Measurements from ENCODE around the gene CTF1. TPM values are rescaled to one million over a fixed set of nuclear protein-coding genes. Genes with fewer than 3 reads are reported as not detected.
"Not testable (repeated sequence)": the region's sequence is repeated elsewhere in the genome, so short reads cannot be mapped to it uniquely, and the experiment has no call there.

CTF1 gene
- total RNA-seq, 2 donors from 2014 or later, result 0.15 to 0.26 TPM

- Mint-ChIP-seq H3K4me1 (peaks cover 11% of the 10 kb centered on the region), H3K27ac (no peak overlapping the region), H3K4me3 (no peak overlapping the region), H3K9me3 (no peaks in the 10 kb centered on the region), H3K27me3 (no peaks in the 10 kb centered on the region), H3K36me3 (ENCODE audit: low read depth) (peaks cover 25% of the 10 kb centered on the region)
- ATAC-seq (replicated peaks), result no peak
Observed at GRCh38 chr16:30925995-30926811, 29.8 kb downstream of the CTF1 start.

DNA sequence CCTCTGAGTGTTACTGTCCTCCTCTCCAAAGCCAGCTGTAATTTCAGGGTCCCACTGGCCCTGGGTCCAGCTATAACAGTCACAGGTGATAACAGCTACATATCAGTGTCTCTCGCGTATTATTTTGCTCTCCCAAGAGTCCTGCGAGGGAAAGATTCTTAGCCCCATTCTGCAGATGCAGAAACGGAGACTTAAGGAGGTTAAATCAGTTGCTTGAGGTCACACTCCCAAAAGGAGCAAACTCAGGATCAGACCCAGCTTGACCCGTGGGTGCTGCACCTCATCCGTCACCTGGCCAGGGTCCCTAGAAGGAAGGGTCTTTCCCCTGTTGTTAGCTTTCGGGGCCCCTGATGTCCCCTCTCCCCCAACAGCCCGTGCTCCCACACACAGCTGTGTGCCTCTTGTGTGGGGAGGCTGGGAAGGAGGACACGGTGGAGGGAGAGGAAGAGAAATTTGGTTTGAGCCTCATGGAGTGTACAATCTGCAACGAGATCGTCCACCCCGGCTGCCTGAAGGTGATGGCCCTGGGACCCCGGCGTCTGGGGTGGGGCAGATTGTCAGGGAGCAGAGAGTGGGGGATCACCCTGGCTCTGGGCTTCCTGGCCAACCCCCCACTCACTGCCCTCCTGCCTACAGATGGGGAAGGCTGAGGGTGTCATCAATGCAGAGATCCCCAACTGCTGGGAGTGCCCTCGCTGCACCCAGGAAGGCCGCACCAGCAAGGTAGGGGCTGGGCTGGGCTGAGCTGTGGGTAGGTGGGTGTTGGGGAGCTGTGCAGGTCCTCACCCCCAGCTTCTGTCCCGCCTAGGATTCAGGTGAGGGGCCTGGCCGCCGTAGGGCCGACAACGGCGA is 30.7 kb downstream of the CTF1 start:
- Mint-ChIP-seq H3K27ac (no peak overlapping the region), H3K36me3 (ENCODE audit: low read depth) (peaks cover 30% of the 10 kb centered on the region), H3K4me3 (no peak overlapping the region), H3K27me3 (no peaks in the 10 kb centered on the region), H3K4me1 (peaks cover 11% of the 10 kb centered on the region), H3K9me3 (no peaks in the 10 kb centered on the region)
- no peak for ATAC-seq (replicated peaks)

DNA sequence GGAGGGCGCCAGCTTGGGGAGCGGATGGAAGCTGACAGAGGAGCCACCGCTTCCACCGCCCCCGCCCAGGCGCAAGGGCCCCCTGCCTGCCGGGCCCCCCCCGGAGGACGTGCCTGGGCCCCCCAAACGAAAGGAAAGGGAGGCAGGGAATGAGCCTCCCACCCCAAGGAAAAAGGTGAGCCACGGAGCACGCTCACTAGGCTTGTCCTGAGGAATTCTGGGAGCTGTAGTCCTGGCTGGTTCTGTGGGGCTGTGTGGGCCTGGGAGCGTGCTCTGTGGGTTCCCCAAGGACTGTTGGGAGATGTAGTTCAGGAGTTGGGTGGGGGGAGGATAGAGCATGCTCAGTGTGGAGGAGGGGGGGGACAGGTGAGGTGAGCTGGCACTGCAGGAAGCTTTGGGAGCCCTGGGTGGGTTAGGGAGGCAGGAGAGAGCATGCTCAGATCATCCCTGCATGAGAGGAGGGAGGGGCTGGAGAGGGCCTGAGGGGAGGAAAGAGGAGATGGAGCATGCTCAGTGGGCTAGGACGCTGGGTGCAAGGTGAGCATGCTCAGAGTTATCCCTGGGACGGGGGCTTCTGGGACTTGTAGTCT is 31.5 kb downstream of the CTF1 start:
- Mint-ChIP-seq H3K4me3 (no peak overlapping the region), H3K9me3 (no peaks in the 10 kb centered on the region), H3K27ac (no peak overlapping the region), H3K36me3 (ENCODE audit: low read depth) (peaks cover 37% of the 10 kb centered on the region), H3K27me3 (no peaks in the 10 kb centered on the region), H3K4me1 (peaks cover 11% of the 10 kb centered on the region)
- no peak for ATAC-seq (replicated peaks)

DNA sequence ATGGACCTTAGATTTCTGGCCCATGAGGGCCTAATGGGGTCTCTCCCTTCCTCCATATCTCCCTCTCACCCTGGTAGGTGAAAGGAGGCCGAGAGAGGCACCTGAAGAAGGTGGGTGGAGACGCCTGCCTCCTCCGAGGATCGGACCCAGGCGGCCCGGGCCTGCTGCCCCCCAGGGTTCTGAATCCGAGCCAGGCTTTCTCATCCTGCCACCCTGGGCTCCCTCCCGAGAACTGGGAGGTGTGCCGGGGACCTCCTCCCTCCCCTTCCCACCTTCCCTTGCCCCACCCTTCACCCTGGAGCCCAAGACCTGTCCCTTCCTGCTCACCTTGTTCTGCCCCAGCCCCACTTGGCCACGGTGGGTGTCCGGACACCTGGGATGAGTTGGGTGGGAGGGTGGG is 32.0 kb downstream of the CTF1 start:
- no peak overlapping the region for H3K4me3 Mint-ChIP-seq
- H3K4me1 Mint-ChIP-seq, result peaks cover 11% of the 10 kb centered on the region
- peaks cover 35% of the 10 kb centered on the region for H3K36me3 Mint-ChIP-seq (ENCODE audit: low read depth)
- no peaks in the 10 kb centered on the region for H3K27me3 Mint-ChIP-seq
- no peak overlapping the region for H3K27ac Mint-ChIP-seq
- ATAC-seq (replicated peaks), result no peak
- H3K9me3 Mint-ChIP-seq, result no peaks in the 10 kb centered on the region

- no peaks in the 10 kb centered on the region for H3K9me3 Mint-ChIP-seq
- H3K4me3 Mint-ChIP-seq, result no peak overlapping the region
- peaks cover 35% of the 10 kb centered on the region for H3K36me3 Mint-ChIP-seq (ENCODE audit: low read depth)
- H3K27me3 Mint-ChIP-seq, result no peaks in the 10 kb centered on the region
- H3K4me1 Mint-ChIP-seq, result peaks cover 11% of the 10 kb centered on the region
- no peak overlapping the region for H3K27ac Mint-ChIP-seq
- peak; percentile 47 for ATAC-seq (replicated peaks)
Observed at GRCh38 chr16:30929167-30929566, 32.8 kb downstream of the CTF1 start.

GRCh38 chr16:30930160-30930571 is 33.8 kb downstream of the CTF1 start:
- Mint-ChIP-seq H3K27ac (no peak overlapping the region), H3K4me1 (peaks cover 15% of the 10 kb centered on the region), H3K27me3 (no peaks in the 10 kb centered on the region), H3K4me3 (no peak overlapping the region), H3K36me3 (ENCODE audit: low read depth) (peaks cover 39% of the 10 kb centered on the region), H3K9me3 (no peaks in the 10 kb centered on the region)
- ATAC-seq (replicated peaks), result no peak

- Mint-ChIP-seq H3K9me3 (no peaks in the 10 kb centered on the region), H3K27me3 (no peaks in the 10 kb centered on the region), H3K4me3 (no peak overlapping the region), H3K4me1 (peaks cover 16% of the 10 kb centered on the region), H3K36me3 (ENCODE audit: low read depth) (peaks cover 42% of the 10 kb centered on the region), H3K27ac (no peak overlapping the region)
- ATAC-seq (replicated peaks), result no peak
Observed at GRCh38 chr16:30931068-30931650, 34.7 kb downstream of the CTF1 start.

DNA sequence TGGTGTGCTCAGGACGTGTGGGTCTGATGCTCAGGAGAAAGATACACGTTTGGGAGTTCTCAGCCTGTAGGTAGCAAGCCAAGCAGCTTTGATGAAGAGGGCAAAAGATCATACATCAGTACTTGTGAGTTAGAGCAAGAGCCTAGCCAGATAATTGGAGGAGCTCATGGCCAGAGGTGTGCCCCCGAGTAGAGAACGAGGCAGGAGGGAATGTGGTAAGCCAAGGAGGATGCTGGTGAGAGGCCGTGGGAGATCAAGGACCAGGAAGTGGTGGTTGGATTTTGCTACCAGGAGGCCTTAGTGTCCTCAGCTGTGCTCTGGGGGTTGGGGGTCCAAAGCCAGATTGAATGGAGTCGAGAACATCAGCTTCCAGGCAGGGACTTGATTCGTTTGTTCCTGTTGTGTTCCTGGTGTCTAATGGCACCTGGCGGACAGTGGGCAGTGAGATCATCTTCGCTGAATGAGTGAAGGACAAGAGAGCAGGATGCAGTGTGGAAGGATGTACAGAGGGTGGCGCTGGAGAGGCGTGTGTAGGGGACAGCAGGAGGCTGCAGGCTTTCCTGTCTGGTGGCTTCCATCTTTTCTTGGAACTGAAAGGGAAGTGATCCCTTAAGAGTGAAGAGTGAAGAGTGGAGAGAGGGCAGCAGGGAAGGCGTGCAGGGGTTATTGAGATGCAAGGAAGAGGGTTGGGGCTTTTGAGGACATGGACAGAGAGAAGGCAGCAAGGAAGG is 38.6 kb downstream of the CTF1 start:
- Mint-ChIP-seq H3K4me3 (no peak overlapping the region), H3K9me3 (no peaks in the 10 kb centered on the region), H3K27ac (peak overlapping the region; percentile 37), H3K27me3 (no peaks in the 10 kb centered on the region), H3K36me3 (ENCODE audit: low read depth) (peaks cover 58% of the 10 kb centered on the region), H3K4me1 (peaks cover 17% of the 10 kb centered on the region)
- peak; percentile 77 for ATAC-seq (replicated peaks)

- H3K36me3 Mint-ChIP-seq (ENCODE audit: low read depth), result peaks cover 66% of the 10 kb centered on the region
- peaks cover 22% of the 10 kb centered on the region for H3K4me1 Mint-ChIP-seq
- no peaks in the 10 kb centered on the region for H3K27me3 Mint-ChIP-seq
- H3K4me3 Mint-ChIP-seq, result no peak overlapping the region
- peak overlapping the region; percentile 40 for H3K27ac Mint-ChIP-seq
- no peak for ATAC-seq (replicated peaks)
- no peaks in the 10 kb centered on the region for H3K9me3 Mint-ChIP-seq
Observed at GRCh38 chr16:30937692-30938091, 41.3 kb downstream of the CTF1 start.

GRCh38 chr16:30939571-30939970 is 43.2 kb downstream of the CTF1 start:
- not testable (repeated sequence) for H3K9me3 Mint-ChIP-seq; H3K27me3 Mint-ChIP-seq; H3K27ac Mint-ChIP-seq; H3K4me3 Mint-ChIP-seq; ATAC-seq (replicated peaks)
- H3K4me1 Mint-ChIP-seq, result peaks cover 21% of the 10 kb centered on the region
- H3K36me3 Mint-ChIP-seq (ENCODE audit: low read depth), result peaks cover 75% of the 10 kb centered on the region

GRCh38 chr16:30941600-30942425 is 45.4 kb downstream of the CTF1 start:
- no peaks in the 10 kb centered on the region for H3K9me3 Mint-ChIP-seq
- H3K27ac Mint-ChIP-seq, result peak overlapping the region; percentile 58
- peaks cover 12% of the 10 kb centered on the region for H3K4me1 Mint-ChIP-seq
- peaks cover 77% of the 10 kb centered on the region for H3K36me3 Mint-ChIP-seq (ENCODE audit: low read depth)
- H3K27me3 Mint-ChIP-seq, result no peaks in the 10 kb centered on the region
- ATAC-seq (replicated peaks), result peak; percentile 97
- peak overlapping the region; percentile 39 for H3K4me3 Mint-ChIP-seq

DNA sequence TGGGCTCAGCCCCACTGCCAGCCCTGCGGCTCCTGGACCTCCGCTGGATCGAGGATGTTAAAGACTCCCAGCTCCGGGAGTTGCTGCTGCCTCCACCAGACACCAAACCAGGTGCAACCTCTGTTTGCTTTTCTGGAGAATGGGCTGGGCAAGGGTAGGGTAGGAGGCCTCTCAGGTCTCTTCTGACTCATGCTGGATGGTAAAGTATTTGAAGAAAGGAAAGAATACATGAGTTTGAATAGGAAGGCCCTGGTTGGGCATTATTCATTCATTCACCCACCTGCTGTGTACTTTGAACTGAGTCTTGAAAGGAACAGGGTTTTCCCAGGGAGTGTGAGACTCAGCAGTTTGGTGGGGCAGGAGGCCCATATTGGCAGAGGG is 46.0 kb downstream of the CTF1 start:
- H3K27ac Mint-ChIP-seq, result no peak overlapping the region
- ATAC-seq (replicated peaks), result peak; percentile 42
- peak overlapping the region; percentile 39 for H3K4me3 Mint-ChIP-seq

GRCh38 chr16:30944352-30944751 is 47.9 kb downstream of the CTF1 start:
- Mint-ChIP-seq H3K4me3 (no peak overlapping the region), H3K27me3 (no peaks in the 10 kb centered on the region), H3K27ac (no peak overlapping the region), H3K9me3 (no peaks in the 10 kb centered on the region), H3K4me1 (peaks cover 5% of the 10 kb centered on the region), H3K36me3 (ENCODE audit: low read depth) (peaks cover 65% of the 10 kb centered on the region)
- no peak for ATAC-seq (replicated peaks)

More for the DNA sequence above, 46.0 kb downstream of the CTF1 start:
- H3K27me3 Mint-ChIP-seq, result no peaks in the 10 kb centered on the region
- H3K4me1 Mint-ChIP-seq, result peaks cover 8% of the 10 kb centered on the region
- no peaks in the 10 kb centered on the region for H3K9me3 Mint-ChIP-seq
- peaks cover 73% of the 10 kb centered on the region for H3K36me3 Mint-ChIP-seq (ENCODE audit: low read depth)

Measured in activated T-helper 17 cell treated with anti-CD3 and anti-CD28 coated beads, Interleukin-2, amount 50 U/mL, for 72 hours (primary cell).